CD4-positive, alpha-beta T cell treated with Interleukin-6 at 100 ng/mL for 8 hours (primary cell): ENCODE results near the gene COL4A4.
A peak's percentile ranks its signal among the peaks of the same experiment; 100 is the strongest.

Experiments
- DNase-seq: peaks from one replicate; pipeline ENCODE4 v3.0.0-alpha.2; 2020; ENCODE audit warnings: mixed read lengths, low spot score

Gene COL4A4

DNA sequence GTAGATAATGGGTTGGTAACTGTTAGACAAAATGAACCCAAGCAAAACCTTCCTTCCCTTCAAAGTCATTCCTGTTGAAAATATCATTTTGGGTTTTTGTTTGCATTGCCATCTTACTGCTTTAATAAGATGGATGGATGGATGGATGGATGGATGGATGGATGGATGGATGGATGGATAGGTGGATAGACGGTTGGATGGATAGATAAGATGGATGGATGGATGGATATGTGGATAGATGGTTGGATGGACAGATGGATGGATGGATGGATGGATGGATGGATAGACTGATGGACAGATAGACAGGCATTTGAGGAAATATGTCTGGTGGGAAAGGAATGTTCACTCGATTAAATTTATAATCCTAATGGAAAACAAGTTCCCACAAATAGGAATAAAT lies 133.2 kb downstream of the COL4A4 start:
- DNase-seq = no peak

DNA sequence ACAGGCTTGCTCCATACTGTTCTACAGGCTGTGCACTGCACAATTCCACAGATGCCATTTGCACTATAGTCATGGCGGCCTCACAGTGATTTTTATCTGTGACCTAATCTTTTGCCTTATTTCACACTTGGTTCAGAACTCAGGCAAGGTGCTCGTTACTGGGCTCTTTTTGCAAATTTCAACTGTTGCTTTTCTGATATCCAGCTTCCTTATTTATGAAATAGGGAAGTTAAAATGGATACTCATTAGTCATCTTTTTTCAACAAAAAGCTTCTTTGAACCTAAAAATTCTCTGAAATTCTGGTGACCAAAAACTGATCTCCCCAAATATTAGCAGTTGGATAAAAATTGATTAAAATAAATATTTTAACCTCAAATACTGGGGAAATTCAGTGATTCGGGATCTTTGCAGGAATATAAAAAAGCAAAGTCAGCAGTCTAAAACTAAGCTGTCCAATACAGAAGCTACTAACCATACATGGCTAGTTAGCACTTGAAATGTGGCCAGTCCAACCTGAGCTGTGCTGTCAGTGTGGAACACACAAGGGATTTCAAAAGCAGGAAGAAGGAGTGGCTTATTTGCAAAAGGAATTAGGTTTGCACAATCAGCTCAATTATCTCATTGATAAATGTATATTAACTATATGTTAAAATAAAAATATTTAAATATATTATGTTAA lies 134.4 kb downstream of the COL4A4 start:
- DNase-seq = no peak

DNA sequence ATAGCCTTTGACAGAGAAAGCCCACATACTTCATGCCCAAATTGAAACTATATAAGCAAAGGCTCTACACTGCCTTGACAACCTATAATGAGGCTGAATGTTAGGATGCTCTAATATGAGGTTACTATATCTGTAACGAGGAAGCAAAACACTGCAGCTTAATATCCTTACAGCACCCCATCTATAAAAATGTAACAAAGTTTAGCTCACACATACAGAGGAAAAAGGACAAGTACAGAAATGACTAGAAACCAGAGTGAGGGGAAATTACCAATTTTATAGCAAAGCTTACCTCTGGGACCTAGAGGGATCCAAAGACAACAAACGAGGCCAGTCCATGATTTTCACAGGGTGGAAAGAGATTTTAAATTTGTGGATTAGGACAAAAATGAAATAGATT lies 138.5 kb downstream of the COL4A4 start:
- DNase-seq = no peak

DNA sequence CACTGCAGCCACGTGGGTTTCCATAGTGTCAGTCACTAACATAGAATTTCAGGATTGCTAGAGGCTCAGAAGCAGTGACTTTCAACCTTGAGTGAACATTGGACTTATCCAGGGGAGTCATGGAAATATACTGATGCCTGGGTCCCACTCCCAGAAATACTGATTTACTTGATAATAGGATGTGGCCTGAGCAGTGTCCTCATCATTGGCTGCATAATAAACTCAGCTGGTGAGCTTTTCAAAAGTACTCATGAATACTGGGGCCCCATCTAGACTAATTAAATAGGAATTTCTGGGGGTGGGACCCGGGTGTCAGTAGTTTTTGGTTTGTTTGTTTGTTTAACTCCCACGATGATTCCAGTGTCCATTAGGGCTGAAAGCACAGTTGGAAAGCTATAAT lies 141.4 kb downstream of the COL4A4 start:
- no peak for DNase-seq

DNA sequence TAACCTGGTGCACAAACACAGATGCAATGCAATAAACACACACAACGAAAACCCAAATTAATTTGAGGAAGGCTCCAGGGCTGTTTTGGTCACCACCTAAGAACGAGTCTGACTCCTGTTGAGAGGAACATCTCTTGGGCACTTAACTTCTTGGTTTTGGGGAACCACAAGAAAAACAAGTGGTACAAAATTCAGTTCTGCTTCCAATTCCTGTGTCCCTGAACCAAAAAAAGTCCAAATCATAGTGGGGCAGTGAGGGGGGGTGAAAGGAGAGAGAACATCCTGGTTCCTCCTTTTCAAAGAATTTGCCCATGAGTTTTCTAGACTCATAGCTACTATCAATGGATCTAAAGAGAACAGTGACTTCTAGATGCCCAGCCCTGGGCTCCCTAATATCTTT lies 143.6 kb downstream of the COL4A4 start:
- no peak for DNase-seq

DNA sequence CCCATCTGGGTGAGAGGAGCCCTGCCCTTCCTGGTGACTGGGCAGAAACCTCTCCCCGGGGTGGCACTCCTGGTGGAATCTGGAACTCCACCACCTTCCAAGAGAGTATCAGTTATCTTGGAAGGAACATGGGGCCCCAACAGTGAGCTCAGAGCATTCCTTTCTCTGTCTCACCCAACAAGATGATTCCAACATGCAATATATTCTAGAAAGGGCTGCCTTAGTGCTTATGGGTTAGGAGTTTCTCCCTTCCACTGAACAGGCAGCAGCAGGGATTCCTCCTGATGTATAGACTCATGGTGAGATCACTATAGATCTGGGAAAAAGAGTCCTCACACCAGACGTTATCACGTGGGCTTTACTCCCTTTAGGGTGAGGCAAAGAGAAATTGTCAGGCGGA lies 147.1 kb downstream of the COL4A4 start:
- DNase-seq = no peak

DNA sequence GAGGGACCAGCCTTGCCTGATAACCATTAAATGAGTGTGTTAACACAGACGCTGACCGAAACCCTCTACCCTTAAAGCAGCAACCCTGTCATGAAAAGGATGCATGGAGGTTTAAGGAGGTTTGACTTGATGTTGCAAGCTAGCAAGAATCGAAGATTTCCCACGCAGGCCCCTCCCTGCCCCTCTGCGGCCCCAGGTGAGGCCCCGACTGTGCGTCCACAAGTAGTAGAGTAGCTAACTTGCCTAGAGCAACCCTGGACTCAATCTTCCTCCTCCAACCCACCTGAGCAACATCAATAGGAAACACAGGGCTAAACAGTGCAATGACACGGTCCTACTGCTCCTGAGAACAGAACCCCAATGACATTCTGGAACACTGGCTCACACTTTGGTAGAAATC lies 150.1 kb downstream of the COL4A4 start:
- no peak for DNase-seq

DNA sequence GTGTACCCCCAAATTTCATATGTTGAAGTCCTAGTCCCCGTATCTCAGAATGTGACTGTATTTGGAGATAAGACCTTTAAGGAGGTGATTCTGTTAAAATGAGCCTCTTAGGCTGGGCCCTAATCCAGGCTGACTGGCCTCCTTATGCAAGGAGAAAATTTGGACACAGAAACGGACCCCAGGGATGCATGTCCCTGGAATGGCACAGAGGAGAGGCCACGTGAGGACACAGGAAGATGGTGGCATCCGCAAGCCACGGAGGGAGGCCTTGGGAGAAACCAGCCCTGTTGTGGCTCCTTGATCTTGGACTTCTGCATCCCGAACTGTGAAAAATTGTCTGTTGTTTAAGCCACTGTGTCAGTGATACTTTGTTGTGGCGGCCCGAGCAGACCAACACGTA lies 150.7 kb downstream of the COL4A4 start:
- no peak for DNase-seq

DNA sequence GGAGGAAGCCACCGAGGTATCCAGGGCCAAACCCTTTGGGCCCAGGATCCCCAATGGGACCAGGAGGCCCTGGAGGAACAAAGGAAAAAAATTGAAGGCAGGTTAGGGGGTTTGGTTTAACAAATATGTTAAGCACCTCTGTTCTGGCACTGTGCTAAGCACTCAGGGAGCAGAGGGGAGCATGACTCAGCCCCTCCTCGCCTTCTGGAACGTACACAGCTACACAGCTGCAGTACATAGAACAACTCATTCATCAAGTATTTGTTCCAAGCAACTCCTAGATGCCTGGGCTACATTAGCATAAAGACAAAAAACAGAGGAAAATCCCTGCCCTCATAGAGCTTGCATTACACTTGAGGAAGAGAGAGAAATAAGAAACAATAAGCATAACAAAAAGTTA lies 153.6 kb downstream of the COL4A4 start:
- DNase-seq = no peak

DNA sequence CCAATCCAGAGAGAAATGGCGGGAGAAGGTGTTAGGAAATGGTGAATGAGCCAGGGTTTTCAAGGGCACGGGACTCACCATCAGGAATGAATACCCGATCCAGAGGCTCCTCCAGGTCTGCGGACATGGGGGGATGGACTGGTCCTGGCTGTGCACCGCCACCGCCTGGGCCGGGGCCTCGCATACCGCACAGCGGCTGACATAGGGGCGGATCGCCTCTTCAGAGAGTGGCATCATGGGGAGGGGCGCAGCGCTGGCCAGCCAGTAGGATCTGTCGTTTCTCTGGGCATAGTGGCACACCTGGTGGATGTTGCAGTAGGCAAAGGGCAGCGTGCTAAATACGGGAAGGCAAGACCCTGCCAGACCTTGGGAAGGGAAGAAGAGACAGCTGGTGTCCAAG lies 156.1 kb downstream of the COL4A4 start:
- DNase-seq = no peak

DNA sequence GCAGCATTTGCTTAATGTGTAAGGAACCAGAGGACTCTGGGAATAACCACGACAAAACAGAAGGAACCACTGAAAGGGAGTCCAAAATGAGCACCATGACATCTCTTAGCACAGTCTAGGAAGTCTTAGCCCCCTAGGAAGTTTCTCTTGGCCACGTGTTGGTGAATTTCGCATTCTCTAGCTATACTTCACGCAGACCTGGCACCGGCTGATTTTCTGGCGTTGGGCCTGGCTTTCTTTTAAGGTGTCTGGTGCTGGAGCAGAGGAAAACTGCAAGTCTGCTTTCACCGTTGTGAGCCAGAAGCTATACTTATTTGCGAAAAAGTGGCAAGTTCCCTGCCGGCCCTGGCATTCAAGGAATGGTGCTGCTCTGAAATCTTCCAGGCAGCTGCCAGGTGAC lies 156.9 kb downstream of the COL4A4 start:
- DNase-seq = no peak

DNA sequence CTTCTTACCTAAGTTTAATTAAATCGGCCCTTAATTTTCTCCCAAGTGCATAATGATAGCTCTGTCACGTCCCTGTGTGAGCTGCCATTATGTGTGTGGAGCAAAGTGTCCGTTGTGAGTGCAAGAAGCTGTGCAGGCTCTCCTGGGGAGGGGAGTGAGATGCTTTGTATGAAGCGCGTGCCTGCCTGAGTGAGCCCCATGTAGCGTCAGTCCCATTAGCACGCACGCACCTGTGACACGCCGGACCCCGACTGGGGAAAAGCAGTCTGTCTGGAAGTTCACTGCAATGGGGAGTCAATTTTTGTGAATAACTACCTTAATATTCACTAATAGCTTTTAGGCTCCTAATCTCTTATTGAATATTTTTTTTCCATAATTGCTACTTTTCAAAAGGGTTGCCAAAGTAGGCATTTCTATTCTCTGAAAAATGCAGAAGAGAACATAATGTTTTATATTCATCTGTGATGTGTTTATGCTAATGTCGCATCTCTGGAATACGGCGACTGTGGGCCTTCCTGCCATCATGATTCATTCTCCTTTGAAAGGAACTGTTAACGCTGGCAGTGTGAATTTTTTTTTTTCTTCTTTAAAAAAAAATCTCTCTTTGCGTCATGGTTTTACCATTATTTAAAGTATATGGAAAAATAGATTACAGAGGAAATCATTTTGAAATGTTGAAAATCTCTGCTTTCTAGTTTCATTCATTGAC lies 157.7 kb downstream of the COL4A4 start:
- no peak for DNase-seq

DNA sequence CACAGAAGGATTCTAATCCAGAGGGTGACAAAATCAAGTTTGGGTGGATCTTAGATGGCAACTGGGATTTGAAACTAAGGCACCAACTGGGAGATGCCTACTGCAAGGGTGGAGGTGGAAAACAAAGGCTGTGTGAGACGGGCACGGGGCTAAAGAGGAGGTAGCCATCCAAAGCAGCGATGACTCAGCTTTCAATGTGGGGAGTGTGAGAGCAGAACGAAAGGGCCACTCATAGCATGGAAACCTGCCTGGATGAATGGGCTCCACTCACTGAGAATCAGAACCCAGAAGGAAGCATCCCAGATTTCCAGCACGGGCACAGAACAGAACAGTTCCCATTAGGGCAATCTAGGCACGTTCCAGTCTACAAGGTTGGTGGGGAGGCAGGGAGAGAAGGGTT lies 159.5 kb downstream of the COL4A4 start:
- no peak for DNase-seq

DNA sequence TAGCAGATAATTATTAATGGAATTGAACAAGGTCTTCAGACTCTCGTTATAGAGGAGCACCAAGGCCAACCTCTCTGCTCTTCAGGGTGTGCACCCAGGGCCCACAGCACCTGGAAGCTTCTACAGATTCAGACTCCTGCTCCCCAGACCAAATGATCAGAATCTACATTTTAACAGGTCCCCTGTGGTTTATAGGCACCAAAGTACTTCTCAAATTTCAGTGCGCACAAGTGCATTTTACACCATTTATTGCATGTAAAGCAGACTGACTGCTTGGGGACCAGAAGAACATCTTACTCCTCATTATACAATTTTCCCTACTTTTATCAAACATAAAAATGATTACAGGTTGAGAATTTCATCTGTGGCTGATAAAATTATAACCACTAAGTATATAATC lies 163.9 kb downstream of the COL4A4 start:
- no peak for DNase-seq

DNA sequence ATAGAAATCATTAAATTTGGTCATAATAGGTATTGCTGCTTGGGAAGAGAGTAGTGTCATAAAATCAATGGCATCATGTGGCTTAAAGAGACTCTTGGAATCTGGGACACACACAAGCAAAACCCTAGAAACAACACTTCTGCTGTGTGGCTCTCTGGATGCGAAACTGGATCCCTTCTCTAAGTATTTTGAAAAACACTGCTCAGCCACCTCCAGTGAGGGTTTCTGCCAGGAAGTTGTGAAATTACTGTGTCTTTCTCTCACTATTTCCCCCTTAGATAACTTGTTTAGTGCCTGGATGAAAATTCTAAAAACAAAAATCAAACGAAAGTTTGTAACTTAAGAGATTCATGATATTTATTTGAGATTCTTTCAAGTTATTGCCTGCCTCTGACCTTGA lies 164.3 kb downstream of the COL4A4 start:
- DNase-seq = no peak

DNA sequence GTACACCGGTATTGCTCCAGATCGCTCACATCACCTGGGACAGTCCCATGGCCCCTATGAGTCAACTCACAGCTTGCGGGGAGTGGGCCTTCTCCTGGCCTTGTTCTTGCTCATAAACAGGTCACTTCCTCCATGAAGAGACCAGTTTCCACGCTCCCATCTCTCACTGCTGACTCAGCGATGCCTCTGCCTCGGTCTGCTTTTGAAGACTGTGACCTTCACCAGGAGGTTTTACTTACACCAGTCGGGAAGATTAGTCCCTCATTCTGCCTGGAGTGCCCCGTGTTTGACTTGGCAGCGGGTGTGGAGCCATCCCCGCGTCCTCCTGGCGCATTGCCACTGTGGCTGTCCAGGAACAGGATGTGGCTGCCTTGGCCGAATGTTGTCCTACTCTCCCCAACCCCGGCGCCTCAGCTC lies 168.4 kb downstream of the COL4A4 start:
- no peak for DNase-seq

DNA sequence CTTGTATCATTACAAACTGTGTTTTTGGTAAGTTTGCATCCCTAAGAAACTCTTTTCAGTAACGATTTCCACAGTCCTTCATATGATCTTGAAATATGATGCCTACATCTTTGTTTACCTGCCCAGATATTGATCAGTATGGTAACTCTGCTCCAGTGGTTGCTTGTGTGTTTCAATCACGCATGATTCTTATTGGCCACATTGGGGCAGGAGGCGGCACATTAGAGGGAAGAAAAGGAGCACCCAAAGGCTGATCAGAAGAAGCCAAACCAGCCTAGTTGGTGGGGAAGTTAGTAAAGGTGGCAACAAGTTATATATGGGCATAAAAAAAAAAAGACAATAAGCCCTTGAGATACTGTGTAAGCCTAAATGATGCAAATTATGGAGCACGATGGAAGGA lies 169.2 kb downstream of the COL4A4 start:
- DNase-seq = no peak

DNA sequence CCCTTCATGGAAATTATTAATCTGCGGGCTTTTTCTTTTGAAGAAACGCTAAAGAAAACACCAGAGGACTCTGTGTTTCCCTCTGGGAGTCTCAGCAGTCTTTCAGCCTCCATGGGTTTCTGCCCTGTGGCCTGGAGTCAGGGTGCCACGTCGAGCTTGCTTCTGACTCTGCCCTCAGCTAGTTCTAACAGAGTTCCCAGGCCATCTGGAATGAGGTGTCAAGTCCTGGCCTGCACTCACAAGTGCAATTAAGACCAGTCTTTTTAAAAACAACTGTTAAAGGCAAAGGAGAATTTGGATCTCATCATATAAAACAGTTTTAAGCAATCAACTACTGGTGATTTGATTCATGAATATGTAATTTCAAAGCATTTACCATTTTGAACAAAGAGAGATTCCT lies 170.8 kb downstream of the COL4A4 start:
- DNase-seq = no peak

DNA sequence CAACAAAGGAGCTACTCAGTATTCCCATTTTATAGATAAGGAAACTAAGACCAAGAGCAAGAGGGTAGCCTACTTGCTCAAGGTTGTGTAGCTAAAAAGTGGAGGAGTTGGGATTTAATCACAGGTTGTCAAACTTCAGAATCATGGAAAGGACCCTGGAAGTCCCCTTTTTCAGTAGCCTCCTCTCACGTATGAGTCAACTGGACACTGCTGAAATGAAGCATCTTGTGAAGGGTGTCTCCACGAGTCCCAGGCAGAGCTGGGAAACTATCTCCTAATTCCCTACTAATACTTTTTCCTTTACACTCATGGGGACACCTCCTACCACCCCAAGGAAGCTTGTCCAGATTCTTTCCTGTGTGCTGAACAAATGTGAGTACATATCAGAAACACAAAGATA lies 172.3 kb downstream of the COL4A4 start:
- DNase-seq = no peak

DNA sequence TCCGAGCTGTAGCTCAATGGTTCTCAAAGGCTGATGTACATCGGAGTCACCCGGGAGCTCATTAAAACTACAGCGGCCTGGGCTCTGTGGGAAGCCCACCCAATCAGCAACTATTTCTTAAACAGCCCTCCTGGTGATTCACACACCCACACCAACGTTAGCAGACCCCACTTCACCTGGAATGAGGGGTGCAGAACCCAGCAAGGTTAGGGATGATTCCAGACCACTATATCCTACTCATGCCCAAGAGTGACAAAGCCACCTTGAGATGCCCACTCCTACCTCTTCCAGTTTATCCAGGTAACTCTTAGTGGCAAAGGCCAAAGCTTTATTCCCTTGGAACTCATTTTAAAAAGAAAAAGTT lies 178.4 kb downstream of the COL4A4 start:
- DNase-seq = no peak

DNA sequence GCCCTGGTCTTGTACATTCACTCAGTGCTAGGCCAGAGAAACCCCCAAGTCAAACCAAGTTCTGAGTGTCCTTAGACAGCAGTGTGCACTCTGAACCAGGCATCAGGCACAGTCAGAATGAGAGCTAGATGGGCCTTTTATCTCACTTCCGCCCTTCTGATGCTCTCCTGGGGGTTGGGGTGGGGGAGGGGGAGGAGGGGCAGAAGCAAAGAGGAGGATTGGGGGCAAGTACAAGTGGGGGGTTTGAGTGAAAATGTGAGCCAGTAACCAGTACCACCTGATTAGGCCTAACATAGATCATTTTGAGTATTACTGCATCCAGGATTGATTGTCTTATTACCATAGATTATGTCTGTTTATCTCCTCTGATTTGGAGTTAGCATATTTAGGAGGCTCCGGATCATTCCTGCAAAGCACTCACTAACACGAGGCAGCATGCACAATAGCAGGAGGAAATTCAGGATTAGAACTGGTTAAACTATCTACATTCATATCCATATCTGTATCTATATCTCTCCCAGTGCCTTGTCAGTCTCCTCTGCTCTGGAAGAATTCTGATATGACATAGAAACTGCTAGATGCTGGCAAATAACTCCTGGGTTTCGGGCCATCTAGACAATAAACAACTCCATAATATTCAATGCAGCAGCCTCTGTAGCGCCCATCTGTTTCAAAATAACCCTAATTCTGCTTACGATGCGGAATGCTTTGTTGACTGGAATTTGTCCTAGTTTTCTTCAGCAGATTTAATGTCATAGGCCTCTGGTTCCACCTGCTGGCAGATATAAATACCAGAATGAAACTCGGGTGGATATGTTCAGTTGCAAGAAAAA lies 179.0 kb downstream of the COL4A4 start:
- DNase-seq = peak; percentile 8

DNA sequence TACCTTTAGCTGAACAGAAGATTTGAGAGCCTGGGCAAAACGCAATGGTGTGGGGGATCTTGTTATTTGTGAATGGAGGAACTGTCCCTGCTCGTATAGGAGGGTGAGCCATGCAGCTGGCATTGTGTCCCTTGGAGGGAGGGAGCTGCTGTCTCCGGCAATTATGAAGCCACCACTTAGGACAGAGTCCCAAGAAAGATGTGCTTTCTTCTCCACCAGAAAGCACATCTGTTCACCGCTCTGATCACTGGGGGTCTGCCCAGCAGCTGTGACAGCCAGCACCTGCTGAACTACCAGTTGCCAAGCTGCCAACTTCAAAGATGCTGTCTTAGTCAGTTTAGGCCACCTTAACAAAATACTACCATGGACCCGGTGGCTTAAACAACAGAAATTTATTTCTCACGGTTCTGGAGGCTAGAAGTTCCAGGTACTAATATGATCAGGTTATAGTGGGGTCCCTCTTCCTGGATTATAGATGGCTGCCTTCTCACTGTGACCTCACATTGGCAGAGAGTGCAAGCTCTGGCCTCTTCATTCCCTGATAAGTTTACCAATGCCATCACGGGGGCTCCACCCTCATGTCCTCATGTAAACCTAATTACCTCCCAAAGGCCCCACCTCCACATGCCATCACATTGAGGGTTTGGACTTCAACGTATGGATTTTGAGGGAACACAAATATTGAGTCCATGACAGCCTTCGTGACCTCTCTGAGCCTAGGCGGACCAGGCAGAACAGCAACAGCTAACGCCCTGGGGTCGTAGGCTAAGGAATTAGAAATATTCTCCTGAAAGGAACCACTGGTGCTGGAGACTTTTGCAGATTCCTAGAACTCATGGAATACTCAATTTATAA lies 179.9 kb downstream of the COL4A4 start:
- DNase-seq = no peak
